ENCODE results near the gene GRM4.

GRM4 gene

GRCh38 chr6:34041385-34041784 is 104.5 kb downstream of the GRM4 start:
- no peak for DNase-seq

GRCh38 chr6:34039943-34040342 is 105.9 kb downstream of the GRM4 start:
- DNase-seq: no peak

- DNase-seq: no peak
Measured at GRCh38 chr6:34037151-34037550, 108.7 kb downstream of the GRM4 start.

GRCh38 chr6:34036357-34037069 is 109.4 kb downstream of the GRM4 start:
- no peak for DNase-seq

- DNase-seq: no peak
Measured at GRCh38 chr6:34035704-34036356, 110.1 kb downstream of the GRM4 start.

GRCh38 chr6:34035161-34035560 is 110.7 kb downstream of the GRM4 start:
- no peak for DNase-seq

GRCh38 chr6:34032856-34033255 is 113.0 kb downstream of the GRM4 start:
- DNase-seq: no peak

GRCh38 chr6:34031625-34032383 is 114.1 kb downstream of the GRM4 start:
- DNase-seq: no peak

- DNase-seq: no peak
Measured at GRCh38 chr6:34030831-34031624, 114.9 kb downstream of the GRM4 start.

GRCh38 chr6:34029489-34030280 is 116.2 kb downstream of the GRM4 start:
- no peak for DNase-seq

GRCh38 chr6:34028691-34029360 is 117.1 kb downstream of the GRM4 start:
- no peak for DNase-seq

GRCh38 chr6:34027939-34028441 is 117.9 kb downstream of the GRM4 start:
- DNase-seq: no peak

- peak; percentile 42 to 66 for DNase-seq
Measured at GRCh38 chr6:34027445-34027936, 118.4 kb downstream of the GRM4 start.

- no peak for DNase-seq
Measured at GRCh38 chr6:34025861-34026260, 120.0 kb downstream of the GRM4 start.

GRCh38 chr6:34025112-34025807 is 120.6 kb downstream of the GRM4 start:
- DNase-seq: no peak

- DNase-seq: no peak
Measured at GRCh38 chr6:34022873-34023255, 123.0 kb downstream of the GRM4 start.

GRCh38 chr6:34022250-34022872 is 123.5 kb downstream of the GRM4 start:
- DNase-seq: no peak

- DNase-seq: no peak
Measured at GRCh38 chr6:34021554-34022190, 124.2 kb downstream of the GRM4 start.

- no peak for DNase-seq
Measured at GRCh38 chr6:34020807-34021553, 124.9 kb downstream of the GRM4 start.
